Measurements from ENCODE around the gene OR9G4. TPM values are rescaled to one million over a fixed set of nuclear protein-coding genes. Genes with fewer than 3 reads are reported as not detected.

OR9G4 gene
- total and polyA plus RNA-seq, 4 donors = not detected

- Histone ChIP-seq H3K27me3 (ENCODE audit: control insufficient read depth in 3 of 3, insufficient read depth in 3 of 3, low read length in 2 of 3) (no peaks in the 10 kb centered on the region), H3K4me3 (no peak overlapping the region), H3K36me3 (ENCODE audit: control insufficient read depth in 4 of 4, insufficient read depth in 4 of 4, low read length in 4 of 4) (no peaks in the 10 kb centered on the region), H3K27ac (ENCODE audit: low read depth in 1 of 2, low read length in 1 of 2) (no peak overlapping the region), H3K4me1 (ENCODE audit: control insufficient read depth in 5 of 5, insufficient read depth in 5 of 5, low read length in 5 of 5) (no peaks in the 10 kb centered on the region), H3K9ac (ENCODE audit: insufficient read depth in 1 of 2, low read length in 2 of 2) (no peak overlapping the region), H3K9me3 (ENCODE audit: control insufficient read depth in 4 of 4, insufficient read depth in 3 of 4, low read length in 3 of 4) (peaks cover 0 to 3% (median 0%) of the 10 kb centered on the region in 4 donors)
- no peak for DNase-seq
- WGBS, 2 donors = 68 to 71% methylated on average over 8 of the region's 8 CpGs
- no peak for TF ChIP-seq CTCF (IDR thresholded peaks at IDR 0.05; ENCODE audit: control extremely low read depth, extremely low read depth)
- no peak for ATAC-seq (ENCODE audit: insufficient read depth, low FRiP score)
Observed at GRCh38 chr11:56700914-56701485, 47.5 kb downstream of the OR9G4 start.

GRCh38 chr11:56700242-56700913 is 48.1 kb downstream of the OR9G4 start:
- Histone ChIP-seq H3K4me1 (ENCODE audit: control insufficient read depth in 5 of 5, insufficient read depth in 5 of 5, low read length in 5 of 5) (no peaks in the 10 kb centered on the region), H3K9me3 (ENCODE audit: control insufficient read depth in 4 of 4, insufficient read depth in 3 of 4, low read length in 3 of 4) (peaks cover 0 to 3% (median 0%) of the 10 kb centered on the region in 4 donors), H3K27ac (ENCODE audit: low read depth in 1 of 2, low read length in 1 of 2) (no peak overlapping the region), H3K27me3 (ENCODE audit: control insufficient read depth in 3 of 3, insufficient read depth in 3 of 3, low read length in 2 of 3) (no peaks in the 10 kb centered on the region), H3K36me3 (ENCODE audit: control insufficient read depth in 4 of 4, insufficient read depth in 4 of 4, low read length in 4 of 4) (no peaks in the 10 kb centered on the region), H3K9ac (ENCODE audit: insufficient read depth in 1 of 2, low read length in 2 of 2) (no peak overlapping the region), H3K4me3 (no peak overlapping the region)
- 58 to 62% methylated on average over 10 of the region's 10 CpGs for WGBS, 2 donors
- no peak for ATAC-seq (ENCODE audit: insufficient read depth, low FRiP score)
- no peak for TF ChIP-seq CTCF (IDR thresholded peaks at IDR 0.05; ENCODE audit: control extremely low read depth, extremely low read depth)
- DNase-seq = no peak

- H3K36me3 ChIP-seq (ENCODE audit: control insufficient read depth in 4 of 4, insufficient read depth in 4 of 4, low read length in 4 of 4) = no peaks in the 10 kb centered on the region
- H3K4me3 ChIP-seq = no peak within 1 kb of the TSS
- H3K4me1 ChIP-seq (ENCODE audit: control insufficient read depth in 5 of 5, insufficient read depth in 5 of 5, low read length in 5 of 5) = no peaks in the 10 kb centered on the region
- 90 to 92% methylated on average over 1 of the region's 1 CpG for WGBS, 2 donors
- H3K9ac ChIP-seq (ENCODE audit: insufficient read depth in 1 of 2, low read length in 2 of 2) = no peak within 1 kb of the TSS
- TF ChIP-seq CTCF (IDR thresholded peaks at IDR 0.05; ENCODE audit: control extremely low read depth, extremely low read depth) = no peak
- no peak within 1 kb of the TSS for H3K27ac ChIP-seq (ENCODE audit: low read depth in 1 of 2, low read length in 1 of 2)
- no peaks in the 10 kb centered on the region for H3K27me3 ChIP-seq (ENCODE audit: control insufficient read depth in 3 of 3, insufficient read depth in 3 of 3, low read length in 2 of 3)
- DNase-seq (no peak), ATAC-seq (ENCODE audit: insufficient read depth, low FRiP score) (no peak)
- H3K9me3 ChIP-seq (ENCODE audit: control insufficient read depth in 4 of 4, insufficient read depth in 3 of 4, low read length in 3 of 4) = no peaks in the 10 kb centered on the region
Observed at GRCh38 chr11:56698795-56699194, 49.7 kb downstream of the OR9G4 start, which contains the start of gene OR9G1. TSS of gene OR9G1 (plus strand) at chr11:56699095. CDS start at chr11:56700388, 1,293 bp downstream.

Data from lung (tissue), 12 donors.